Osteoblast (primary cell): Measurements from ENCODE around the gene PCCB. TPM values are rescaled to one million over a fixed set of nuclear protein-coding genes. Genes with fewer than 3 reads are reported as not detected.

ENCODE experiments used
- DNase-seq: peaks from one replicate; pipeline ENCODE4 v3.0.0; 2011; ENCODE audit warnings: low spot score, mixed read lengths; ENCODE audit not compliant: insufficient read length; ENCODE audit errors: missing footprints
- H2AFZ ChIP-seq: 2 replicates; pipeline ENCODE4 v1.6.0; 2011; ENCODE audit warnings: mild to moderate bottlenecking, low read length
- H3K27ac ChIP-seq: 2 replicates; pipeline ENCODE4 v1.5.1; 2011; ENCODE audit warnings: mild to moderate bottlenecking, low read depth, low read length, moderate library complexity
- H3K27me3 ChIP-seq: 2 replicates; pipeline ENCODE4 v1.6.0; 2012; ENCODE audit warnings: mild to moderate bottlenecking, control low read depth, inconsistent platforms, low read length, moderate library complexity; ENCODE audit not compliant: insufficient read depth
- H3K36me3 ChIP-seq: 2 replicates; pipeline ENCODE4 v1.5.1; 2011; ENCODE audit warnings: mild to moderate bottlenecking, low read length, control low read depth, moderate library complexity; ENCODE audit not compliant: insufficient read depth
- H3K4me1 ChIP-seq: 2 replicates; pipeline ENCODE4 v1.5.1; 2011; ENCODE audit warnings: mild to moderate bottlenecking, low read length, control low read depth, moderate library complexity; ENCODE audit not compliant: insufficient read depth
- H3K4me2 ChIP-seq: 2 replicates; pipeline ENCODE4 v1.6.0; 2011; ENCODE audit warnings: mild to moderate bottlenecking, low read length; ENCODE audit not compliant: insufficient read depth
- H3K4me3 ChIP-seq: fragments of 200-600 bp; sonication (generic); 3 replicates; pipeline ENCODE4 v1.5.1; 2012; ENCODE audit warnings: mild to moderate bottlenecking, low read length, inconsistent platforms; ENCODE audit not compliant: insufficient read depth
- H3K79me2 ChIP-seq: 2 replicates; pipeline ENCODE4 v1.6.0; 2012; ENCODE audit warnings: mild to moderate bottlenecking, low read length, control low read depth, inconsistent platforms; ENCODE audit not compliant: insufficient read depth
- H3K9me3 ChIP-seq: 2 replicates; pipeline ENCODE4 v1.5.1; 2011; ENCODE audit warnings: low read depth, low read length, control low read depth
- H4K20me1 ChIP-seq: 2 replicates; pipeline ENCODE4 v1.6.0; 2012; ENCODE audit warnings: mild to moderate bottlenecking, low read length, control low read depth; ENCODE audit not compliant: insufficient read depth
- CTCF ChIP-seq: IDR thresholded peaks from 2 replicates; pipeline ENCODE4 v1.5.1; 2011; ENCODE audit warnings: mild to moderate bottlenecking, low read depth, low read length, moderate library complexity; ENCODE audit errors: extremely low read depth
- total RNA-seq: library from RNA; depleted of rRNA; stranded (reverse); fragments of >200 nt; gene quantifications from 2 replicates; pipeline ENCODE4 v1.2.3, GENCODE V29; 2012

Gene PCCB
- total RNA-seq, 1 donor = 53.9 TPM

GRCh38 chr3:136294176-136294575, 44.0 kb downstream of the PCCB start:
- no peak for TF ChIP-seq CTCF
- Histone ChIP-seq H4K20me1 (no peaks in the 10 kb centered on the region), H3K4me3 (no peak overlapping the region), H3K9me3 (no peaks in the 10 kb centered on the region), H3K4me1 (no peaks in the 10 kb centered on the region), H3K36me3 (no peaks in the 10 kb centered on the region), H3K79me2 (no peaks in the 10 kb centered on the region), H3K27ac (no peak overlapping the region), H3K4me2 (no peak overlapping the region), H3K27me3 (no peaks in the 10 kb centered on the region), H2AFZ (no peak overlapping the region)
- no peak for DNase-seq

GRCh38 chr3:136296960-136297359, 46.8 kb downstream of the PCCB start:
- H2AFZ ChIP-seq = no peak overlapping the region
- H3K4me3 ChIP-seq = no peak overlapping the region
- no peaks in the 10 kb centered on the region for H3K9me3 ChIP-seq
- TF ChIP-seq CTCF = no peak
- no peaks in the 10 kb centered on the region for H4K20me1 ChIP-seq
- DNase-seq = no peak
- H3K79me2 ChIP-seq = no peaks in the 10 kb centered on the region
- no peak overlapping the region for H3K27ac ChIP-seq
- H3K4me1 ChIP-seq = no peaks in the 10 kb centered on the region
- no peak overlapping the region for H3K4me2 ChIP-seq
- peaks cover 8% of the 10 kb centered on the region for H3K36me3 ChIP-seq
- H3K27me3 ChIP-seq = no peaks in the 10 kb centered on the region

- TF ChIP-seq CTCF = no peak
- Histone ChIP-seq H3K27me3 (no peaks in the 10 kb centered on the region), H3K4me1 (no peaks in the 10 kb centered on the region), H3K9me3 (no peaks in the 10 kb centered on the region), H4K20me1 (no peaks in the 10 kb centered on the region), H3K79me2 (no peaks in the 10 kb centered on the region), H3K4me3 (no peak overlapping the region), H3K36me3 (peaks cover 8% of the 10 kb centered on the region), H3K27ac (no peak overlapping the region), H2AFZ (no peak overlapping the region), H3K4me2 (no peak overlapping the region)
- DNase-seq = no peak
These were observed 47.7 kb downstream of the PCCB start for GRCh38 chr3:136297826-136298225.

DNA sequence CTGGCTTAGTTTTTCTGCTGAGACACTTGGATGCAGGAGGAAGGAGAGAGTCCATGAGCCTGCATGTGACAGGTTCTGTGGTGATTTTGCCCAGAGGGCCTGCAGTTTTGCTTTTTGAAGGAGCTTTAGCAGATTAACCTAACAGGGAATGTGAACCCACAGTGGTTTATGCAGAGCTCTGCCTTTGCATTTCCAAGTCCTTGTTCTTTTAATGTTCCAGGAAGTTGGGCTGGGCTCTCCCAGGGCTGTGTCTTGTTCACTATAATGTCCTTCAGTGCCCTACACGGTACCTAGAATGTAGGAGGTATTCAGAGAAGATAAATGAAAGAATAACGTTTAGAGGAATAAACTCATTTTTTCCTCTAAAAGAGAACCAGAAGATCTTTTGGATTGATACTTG, 50.3 kb downstream of the PCCB start:
- no peak overlapping the region for H3K4me2 ChIP-seq
- H3K9me3 ChIP-seq = no peaks in the 10 kb centered on the region
- H3K27ac ChIP-seq = no peak overlapping the region
- H3K4me3 ChIP-seq = no peak overlapping the region
- H2AFZ ChIP-seq = no peak overlapping the region
- no peaks in the 10 kb centered on the region for H4K20me1 ChIP-seq
- no peak for TF ChIP-seq CTCF
- peak; percentile 62 for DNase-seq
- no peaks in the 10 kb centered on the region for H3K79me2 ChIP-seq
- H3K27me3 ChIP-seq = no peaks in the 10 kb centered on the region
- no peaks in the 10 kb centered on the region for H3K4me1 ChIP-seq
- H3K36me3 ChIP-seq = peaks cover 8% of the 10 kb centered on the region
